Spleen (tissue), 11 donors: ENCODE measurements around the gene EHHADH. TPM values are rescaled to one million over a fixed set of nuclear protein-coding genes. Genes with fewer than 3 reads are reported as not detected.

Source experiments
- DNase-seq: peaks from one replicate; pipeline ENCODE4 v3.0.0-alpha.2; 2020
- H3K27ac ChIP-seq, 8 donors: fragments of 200-600 bp; sonication (generic) in 7 of 8; 1 replicate in 4 of 8; 2 replicates in 4 of 8; pipeline versions ENCODE4 v1.5.0 to v1.8.0; 2016 to 2021; ENCODE audit warnings: inconsistent platforms in 4 of 8, mild to moderate bottlenecking in 4 of 8, moderate library complexity in 1 of 8
- H3K27me3 ChIP-seq, 7 donors: fragments of 200-600 bp; sonication (generic) in 6 of 7; replicated peaks in 1 of 7; 1 replicate in 4 of 7; 2 replicates in 3 of 7; pipeline versions ENCODE4 v1.5.0 to v1.8.0; 2016 to 2021; ENCODE audit warnings: inconsistent platforms in 3 of 7, mild to moderate bottlenecking in 1 of 7
- H3K36me3 ChIP-seq, 6 donors: fragments of 200-600 bp; sonication (generic) in 5 of 6; 1 replicate in 4 of 6; 2 replicates in 2 of 6; pipeline versions ENCODE4 v1.5.0 to v1.8.0; 2016 to 2021; ENCODE audit warnings: inconsistent platforms in 2 of 6
- H3K4me1 ChIP-seq, 6 donors: fragments of 200-600 bp; sonication (generic) in 5 of 6; 1 replicate in 3 of 6; 2 replicates in 3 of 6; pipeline versions ENCODE4 v1.5.0 to v1.8.0; 2016 to 2021; ENCODE audit warnings: inconsistent platforms in 3 of 6
- H3K4me3 ChIP-seq, 8 donors: fragments of 200-600 bp; sonication (generic) in 7 of 8; 1 replicate in 4 of 8; 2 replicates in 4 of 8; pipeline versions ENCODE4 v1.5.0 to v1.8.0; 2016 to 2021; ENCODE audit warnings: inconsistent platforms in 4 of 8, mild to moderate bottlenecking in 4 of 8, moderate library complexity in 2 of 8
- H3K9me3 ChIP-seq, 8 donors: fragments of 200-600 bp; sonication (generic) in 7 of 8; 1 replicate in 4 of 8; 2 replicates in 4 of 8; pipeline versions ENCODE4 v1.5.0 to v1.8.0; 2016 to 2021; ENCODE audit warnings: inconsistent platforms in 4 of 8
- POLR2A ChIP-seq, 3 donors: fragments of 450-650 bp; IDR thresholded peaks; one replicate each; pipeline ENCODE4 v1.5.1; 2017; ENCODE audit warnings: antibody characterized with exemption in 3 of 3, mild to moderate bottlenecking in 1 of 3
- POLR2AphosphoS5 ChIP-seq, 3 donors: sonication (generic); formaldehyde crosslinking; IDR thresholded peaks; one replicate each; pipeline ENCODE4 v1.5.1; 2017; ENCODE audit warnings: antibody characterized with exemption in 3 of 3
- WGBS, 5 donors: extraction: QIAGEN DNeasy Blood & Tissue Kit in 3 of 5; methylation state at CpG; one replicate each; pipeline versions ENCODE4 v1.1.5 to v1.1.7; 2013 to 2018; 5-methylcytosine and 5-hydroxymethylcytosine counted together
- intact Hi-C: fragments of 100-400 bp; cut with DNase I; formaldehyde crosslinking; loops from one replicate; pipeline ENCODE4 v1.15.0; 2023; ENCODE audit warnings: low total_unique reads
- polyA plus RNA-seq, 3 donors: library from polyadenylated mRNA; stranded (reverse); fragments of 200-250 nt; gene quantifications; one replicate each; pipeline ENCODE4 v1.2.1, GENCODE V29; 2013
- total RNA-seq, 7 donors: library from RNA; depleted of rRNA in 3 of 7; stranded (reverse); fragments of >200 nt in 3 of 7; fragmentation: NEBNext Ultra II Directional in 4 of 7; extraction: Animal tissue kit (Norgen Biotek cat#: 25700) in 4 of 7; gene quantifications; one replicate each; pipeline versions ENCODE4 v1.1.0 to v1.2.1, GENCODE V29; 2016 to 2021
- TF ChIP-seq, protein P1 (sequence below), 11 experiments: fragments of 200-600 bp in 7 of 11; fragments of 450-650 bp in 4 of 11; sonication (generic) in 4 of 11; IDR thresholded peaks in 8 of 11; conservative IDR thresholded peaks in 3 of 11; 1 replicate in 7 of 11; 2 replicates in 4 of 11; pipeline versions ENCODE4 v1.4.0 to v1.8.0; 2016 to 2021; ENCODE audit warnings: antibody characterized with exemption in 11 of 11, inconsistent platforms in 4 of 11, mild to moderate bottlenecking in 1 of 11
- donor health status: healthy with polysubstance abuse.
- donor health status: DM: no; HTN: no; CAD: no; lungs with moderate emphysema.
- donor health status: DM: no; HTN: no; CAD: no.
- donor health status: Bipolar disorder and iron deficiency.
- donor health status: healthy.
- donor health status: DM: no; HTN: no; CAD: no.
- donor health status: DM: yes; HTN: yes; CAD: no.

Gene EHHADH
- total and polyA plus RNA-seq, 10 donors: 1.3 to 18.9 (median 7.4) TPM

DNA sequence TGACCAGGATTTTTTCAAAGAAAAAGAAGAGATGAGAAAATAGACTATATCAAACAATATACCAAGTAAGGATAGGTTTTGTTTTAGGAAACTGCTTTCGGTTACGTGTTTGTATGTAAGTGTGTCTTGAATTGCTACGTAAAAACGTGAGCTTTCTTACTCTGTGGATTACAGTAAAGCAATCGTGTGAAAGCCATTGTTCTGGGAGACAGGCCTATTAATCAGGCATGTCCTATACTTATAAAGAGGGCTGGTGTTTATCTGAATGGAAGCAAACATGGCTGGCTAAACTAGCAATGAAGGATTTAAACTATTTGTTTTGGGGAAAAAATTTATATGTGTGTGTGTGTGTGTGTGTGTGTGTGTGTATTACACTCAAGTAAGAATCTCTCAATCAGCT, 2.6 kb downstream of the EHHADH start:
- WGBS, 5 donors: 79 to 87% (median 83%) methylated on average over 5 of the region's 5 CpGs
- DNase-seq: no peak
- H3K9me3 ChIP-seq: peaks cover 0 to 3% (median 0%) of the 10 kb centered on the region in 8 donors
- H3K36me3 ChIP-seq: peaks cover 0 to 16% (median 2%) of the 10 kb centered on the region in 6 donors
- peaks cover 0 to 20% (median 0%) of the 10 kb centered on the region in 6 donors for H3K4me1 ChIP-seq
- intact Hi-C loops: no loop called here
- peaks cover 0 to 6% (median 0%) of the 10 kb centered on the region in 7 donors for H3K27me3 ChIP-seq
- TF ChIP-seq, protein P1, sequence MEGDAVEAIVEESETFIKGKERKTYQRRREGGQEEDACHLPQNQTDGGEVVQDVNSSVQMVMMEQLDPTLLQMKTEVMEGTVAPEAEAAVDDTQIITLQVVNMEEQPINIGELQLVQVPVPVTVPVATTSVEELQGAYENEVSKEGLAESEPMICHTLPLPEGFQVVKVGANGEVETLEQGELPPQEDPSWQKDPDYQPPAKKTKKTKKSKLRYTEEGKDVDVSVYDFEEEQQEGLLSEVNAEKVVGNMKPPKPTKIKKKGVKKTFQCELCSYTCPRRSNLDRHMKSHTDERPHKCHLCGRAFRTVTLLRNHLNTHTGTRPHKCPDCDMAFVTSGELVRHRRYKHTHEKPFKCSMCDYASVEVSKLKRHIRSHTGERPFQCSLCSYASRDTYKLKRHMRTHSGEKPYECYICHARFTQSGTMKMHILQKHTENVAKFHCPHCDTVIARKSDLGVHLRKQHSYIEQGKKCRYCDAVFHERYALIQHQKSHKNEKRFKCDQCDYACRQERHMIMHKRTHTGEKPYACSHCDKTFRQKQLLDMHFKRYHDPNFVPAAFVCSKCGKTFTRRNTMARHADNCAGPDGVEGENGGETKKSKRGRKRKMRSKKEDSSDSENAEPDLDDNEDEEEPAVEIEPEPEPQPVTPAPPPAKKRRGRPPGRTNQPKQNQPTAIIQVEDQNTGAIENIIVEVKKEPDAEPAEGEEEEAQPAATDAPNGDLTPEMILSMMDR (IDR thresholded peaks at IDR 0.05 in 8 of 11, conservative IDR thresholded peaks at IDR 0.05 in 3 of 11): no peak
- TF ChIP-seq POLR2AphosphoS5 (IDR thresholded peaks at IDR 0.05) (no peak), POLR2A (IDR thresholded peaks at IDR 0.05) (no peak)
- no peak overlapping the region for H3K4me3 ChIP-seq
- H3K27ac ChIP-seq: no peak overlapping the region

DNA sequence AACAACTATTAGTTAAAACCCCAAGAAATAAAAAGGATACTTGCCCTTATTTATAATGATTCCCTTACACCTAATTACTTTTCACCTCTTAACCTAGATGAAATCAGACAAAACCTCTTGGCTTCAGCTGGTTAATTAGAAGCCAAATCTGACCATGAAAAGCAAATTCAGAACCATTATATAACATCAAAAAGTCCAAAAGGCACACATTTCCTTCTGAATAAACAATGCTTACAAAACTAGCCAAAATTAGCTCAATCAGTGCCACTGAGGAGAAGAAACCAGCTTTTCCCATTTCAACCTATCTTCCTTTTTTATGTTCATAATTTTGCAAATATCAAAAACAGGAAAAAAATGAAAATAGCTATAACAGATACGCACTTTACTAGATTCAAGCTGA, 3.2 kb downstream of the EHHADH start:
- Histone ChIP-seq H3K36me3 (peaks cover 0 to 16% (median 2%) of the 10 kb centered on the region in 6 donors), H3K4me1 (peaks cover 0 to 20% (median 0%) of the 10 kb centered on the region in 6 donors), H3K9me3 (peaks cover 0 to 1% (median 0%) of the 10 kb centered on the region in 8 donors), H3K27ac (no peak overlapping the region), H3K27me3 (peaks cover 0 to 6% (median 0%) of the 10 kb centered on the region in 7 donors), H3K4me3 (no peak overlapping the region)
- DNase-seq: no peak
- TF ChIP-seq POLR2AphosphoS5 (IDR thresholded peaks at IDR 0.05): no peak
- 0 to 40% (median 0%) methylated on average over 1 of the region's 1 CpG for WGBS, 5 donors
- intact Hi-C loops: no loop called here

DNA sequence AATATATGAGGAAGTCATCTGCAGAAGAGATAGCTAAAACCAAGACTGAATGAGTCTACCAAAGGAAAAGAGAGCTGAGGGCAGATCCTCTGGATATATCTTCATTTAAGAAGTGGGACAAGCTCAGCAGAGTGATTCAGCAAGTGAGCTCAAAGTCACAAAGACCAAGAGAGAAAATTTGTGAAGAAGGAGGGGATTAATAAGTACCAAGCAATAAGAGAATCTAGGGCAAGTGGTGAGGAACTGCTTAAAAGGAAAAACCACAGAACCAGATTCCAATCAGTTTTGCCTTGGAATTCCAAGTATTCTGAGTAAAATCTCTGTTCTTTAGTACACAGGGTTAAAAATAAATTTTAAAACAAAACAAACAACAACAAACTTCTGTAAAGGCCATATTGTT, 3.6 kb downstream of the EHHADH start:
- Histone ChIP-seq H3K27me3 (peaks cover 0 to 6% (median 0%) of the 10 kb centered on the region in 7 donors), H3K4me3 (no peak overlapping the region), H3K27ac (no peak overlapping the region), H3K9me3 (no peaks in the 10 kb centered on the region), H3K4me1 (peaks cover 0 to 20% (median 0%) of the 10 kb centered on the region in 6 donors), H3K36me3 (peaks cover 0 to 16% (median 2%) of the 10 kb centered on the region in 6 donors)
- DNase-seq: no peak
- TF ChIP-seq POLR2AphosphoS5 (IDR thresholded peaks at IDR 0.05) (no peak), POLR2A (IDR thresholded peaks at IDR 0.05) (no peak)
- TF ChIP-seq, protein P1 (IDR thresholded peaks at IDR 0.05 in 8 of 11, conservative IDR thresholded peaks at IDR 0.05 in 3 of 11): no peak
- intact Hi-C loops: no loop called here

DNA sequence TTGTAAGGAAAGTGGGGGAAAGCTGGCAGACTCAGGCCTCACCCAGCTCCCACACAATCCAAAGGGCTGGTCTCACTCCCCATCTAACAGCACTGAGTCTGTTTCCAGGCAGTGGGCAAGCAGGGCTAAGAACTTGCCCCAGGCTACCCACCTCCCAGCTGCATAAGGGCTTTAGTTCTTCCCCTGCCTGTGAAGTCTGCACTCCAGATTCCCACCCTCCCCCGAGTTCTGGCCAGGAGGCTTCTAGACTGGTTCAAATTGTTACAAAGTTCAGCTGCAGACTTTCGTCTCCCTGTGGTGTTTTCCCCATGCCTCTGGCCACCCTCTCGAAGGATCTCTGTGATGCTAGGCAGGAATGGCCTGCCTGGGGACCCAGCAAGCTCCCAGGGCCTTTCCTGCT, 11.2 kb downstream of the EHHADH start:
- TF ChIP-seq POLR2AphosphoS5 (IDR thresholded peaks at IDR 0.05): no peak
- TF ChIP-seq POLR2A (IDR thresholded peaks at IDR 0.05): no peak
- TF ChIP-seq, protein P1 (IDR thresholded peaks at IDR 0.05 in 8 of 11, conservative IDR thresholded peaks at IDR 0.05 in 3 of 11): no peak
- intact Hi-C loops: no loop called here
- Histone ChIP-seq H3K4me1 (no peaks in the 10 kb centered on the region), H3K36me3 (peaks cover 0 to 8% (median 0%) of the 10 kb centered on the region in 6 donors), H3K9me3 (peaks cover 0 to 50% (median 37%) of the 10 kb centered on the region in 8 donors), H3K27ac (no peak overlapping the region), H3K27me3 (no peaks in the 10 kb centered on the region), H3K4me3 (no peak overlapping the region)
- 88 to 95% (median 90%) methylated on average over 3 of the region's 3 CpGs for WGBS, 5 donors
- no peak for DNase-seq

DNA sequence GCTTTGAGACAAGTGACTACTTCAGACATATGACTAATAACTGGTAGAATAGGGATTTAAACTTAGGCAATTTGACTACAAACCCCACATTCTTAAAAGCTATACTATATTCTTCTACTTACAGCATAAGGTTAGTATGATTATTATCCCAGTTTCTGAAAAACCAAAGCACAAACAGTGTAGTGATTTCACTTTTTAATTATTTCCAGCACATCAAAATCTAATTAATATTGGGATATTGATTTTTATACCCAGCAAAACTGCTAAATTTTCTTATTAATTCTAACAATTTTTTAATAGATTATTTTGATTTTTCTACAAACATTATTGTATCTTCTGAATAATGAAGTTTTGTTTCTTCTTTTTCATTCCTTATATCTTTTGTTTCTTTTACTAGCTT, 16.9 kb downstream of the EHHADH start:
- no peak overlapping the region for H3K27ac ChIP-seq
- no peak overlapping the region for H3K4me3 ChIP-seq
- H3K36me3 ChIP-seq: peaks cover 0 to 32% (median 15%) of the 10 kb centered on the region in 6 donors
- intact Hi-C loops: no loop called here
- H3K9me3 ChIP-seq: peaks cover 4 to 97% (median 81%) of the 10 kb centered on the region in 8 donors
- no peaks in the 10 kb centered on the region for H3K27me3 ChIP-seq
- TF ChIP-seq POLR2AphosphoS5 (IDR thresholded peaks at IDR 0.05): no peak
- TF ChIP-seq, protein P1 (IDR thresholded peaks at IDR 0.05 in 8 of 11, conservative IDR thresholded peaks at IDR 0.05 in 3 of 11): no peak
- TF ChIP-seq POLR2A (IDR thresholded peaks at IDR 0.05): no peak
- no peak for DNase-seq
- H3K4me1 ChIP-seq: no peaks in the 10 kb centered on the region
